Measurements from ENCODE around the gene ADIG. TPM values are rescaled to one million over a fixed set of nuclear protein-coding genes. Genes with fewer than 3 reads are reported as not detected.
A peak's percentile ranks its signal among the peaks of the same experiment; 100 is the strongest.

The ADIG gene
- total and polyA plus RNA-seq, 2 of the 13 experiments (the other 11 are each of a cell fraction or from before 2014, with no cell fraction given), result 0.15 TPM; not detected in 1

DNA sequence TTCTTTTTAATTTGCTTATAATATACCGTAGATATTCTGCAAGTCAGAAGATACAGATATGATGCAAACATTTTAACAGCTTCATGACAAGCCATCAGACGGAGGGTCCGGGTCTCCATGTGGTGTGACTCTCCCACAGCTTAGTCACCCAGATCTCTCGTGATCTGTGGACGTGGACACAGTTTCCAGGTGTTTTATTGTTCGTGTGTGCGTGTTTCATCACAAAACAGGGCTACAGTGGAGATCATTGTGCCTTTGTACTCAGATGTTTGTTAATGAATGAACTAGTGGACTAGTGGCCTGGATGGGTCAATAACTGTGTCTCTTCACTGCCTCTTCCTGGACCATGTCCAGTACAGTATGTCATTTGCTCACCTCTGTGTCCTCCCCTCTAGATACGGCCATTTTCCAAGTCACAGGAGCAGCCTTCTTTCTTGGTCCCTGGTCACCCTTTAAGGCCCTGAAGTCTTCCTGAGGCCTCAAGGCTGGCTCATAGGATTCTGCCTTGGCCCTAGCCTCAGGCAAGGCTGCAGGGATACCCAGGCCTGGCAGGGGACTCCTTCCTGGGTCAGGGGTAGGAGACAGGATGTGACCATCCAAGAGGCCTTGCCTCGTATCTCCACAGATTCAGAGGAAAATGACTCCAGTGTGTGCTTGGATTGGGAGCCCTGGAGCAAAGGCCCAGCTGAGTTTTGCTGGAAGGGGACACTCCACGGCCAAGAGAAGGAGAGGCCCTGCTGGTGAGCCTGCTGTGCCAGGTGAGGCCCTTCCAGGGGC is 4.6 kb downstream of the ADIG start (continued):
- TF ChIP-seq, protein P1, sequence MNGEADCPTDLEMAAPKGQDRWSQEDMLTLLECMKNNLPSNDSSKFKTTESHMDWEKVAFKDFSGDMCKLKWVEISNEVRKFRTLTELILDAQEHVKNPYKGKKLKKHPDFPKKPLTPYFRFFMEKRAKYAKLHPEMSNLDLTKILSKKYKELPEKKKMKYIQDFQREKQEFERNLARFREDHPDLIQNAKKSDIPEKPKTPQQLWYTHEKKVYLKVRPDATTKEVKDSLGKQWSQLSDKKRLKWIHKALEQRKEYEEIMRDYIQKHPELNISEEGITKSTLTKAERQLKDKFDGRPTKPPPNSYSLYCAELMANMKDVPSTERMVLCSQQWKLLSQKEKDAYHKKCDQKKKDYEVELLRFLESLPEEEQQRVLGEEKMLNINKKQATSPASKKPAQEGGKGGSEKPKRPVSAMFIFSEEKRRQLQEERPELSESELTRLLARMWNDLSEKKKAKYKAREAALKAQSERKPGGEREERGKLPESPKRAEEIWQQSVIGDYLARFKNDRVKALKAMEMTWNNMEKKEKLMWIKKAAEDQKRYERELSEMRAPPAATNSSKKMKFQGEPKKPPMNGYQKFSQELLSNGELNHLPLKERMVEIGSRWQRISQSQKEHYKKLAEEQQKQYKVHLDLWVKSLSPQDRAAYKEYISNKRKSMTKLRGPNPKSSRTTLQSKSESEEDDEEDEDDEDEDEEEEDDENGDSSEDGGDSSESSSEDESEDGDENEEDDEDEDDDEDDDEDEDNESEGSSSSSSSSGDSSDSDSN (CRISPR knock-in tag; IDR thresholded peaks at IDR 0.05), result peak; percentile 75
- TF ChIP-seq TCF12 (IDR thresholded peaks at IDR 0.05), result no peak
- peak; percentile 74; the same call in 1 of the 2 replicates for TF ChIP-seq TCF12 (CRISPR knock-in tag; IDR thresholded peaks at IDR 0.05)
- 0 out of 2 replicates have a peak, but pooled peaks have one; percentile 42 for TF ChIP-seq ZNF446 (CRISPR knock-in tag; IDR thresholded peaks at IDR 0.05)
- no peak for TF ChIP-seq MED8 (CRISPR knock-in tag; IDR thresholded peaks at IDR 0.05; ENCODE audit: insufficient replicate concordance)
- peak; percentile 69; the same call in 1 of the 2 replicates for TF ChIP-seq ZNF430 (CRISPR knock-in tag; IDR thresholded peaks at IDR 0.05)
- TF ChIP-seq XRCC5 (optimal IDR thresholded peaks at IDR 0.05; ENCODE audit: low read length), result peak; percentile 33
- TF ChIP-seq ZNF547 (CRISPR knock-in tag; IDR thresholded peaks at IDR 0.05), result peak; percentile 43; the same call in 1 of the 2 replicates
- peak; percentile 69; the same call in 1 of the 2 replicates for TF ChIP-seq ZNF224 (CRISPR knock-in tag; IDR thresholded peaks at IDR 0.05)
- peak; percentile 86; the same call in 1 of the 2 replicates for TF ChIP-seq FOXJ3 (CRISPR knock-in tag; IDR thresholded peaks at IDR 0.05; ENCODE audit: borderline replicate concordance)
- peak; percentile 97 for TF ChIP-seq TARDBP (CRISPR knock-in tag; IDR thresholded peaks at IDR 0.05)
- TF ChIP-seq, protein P2, sequence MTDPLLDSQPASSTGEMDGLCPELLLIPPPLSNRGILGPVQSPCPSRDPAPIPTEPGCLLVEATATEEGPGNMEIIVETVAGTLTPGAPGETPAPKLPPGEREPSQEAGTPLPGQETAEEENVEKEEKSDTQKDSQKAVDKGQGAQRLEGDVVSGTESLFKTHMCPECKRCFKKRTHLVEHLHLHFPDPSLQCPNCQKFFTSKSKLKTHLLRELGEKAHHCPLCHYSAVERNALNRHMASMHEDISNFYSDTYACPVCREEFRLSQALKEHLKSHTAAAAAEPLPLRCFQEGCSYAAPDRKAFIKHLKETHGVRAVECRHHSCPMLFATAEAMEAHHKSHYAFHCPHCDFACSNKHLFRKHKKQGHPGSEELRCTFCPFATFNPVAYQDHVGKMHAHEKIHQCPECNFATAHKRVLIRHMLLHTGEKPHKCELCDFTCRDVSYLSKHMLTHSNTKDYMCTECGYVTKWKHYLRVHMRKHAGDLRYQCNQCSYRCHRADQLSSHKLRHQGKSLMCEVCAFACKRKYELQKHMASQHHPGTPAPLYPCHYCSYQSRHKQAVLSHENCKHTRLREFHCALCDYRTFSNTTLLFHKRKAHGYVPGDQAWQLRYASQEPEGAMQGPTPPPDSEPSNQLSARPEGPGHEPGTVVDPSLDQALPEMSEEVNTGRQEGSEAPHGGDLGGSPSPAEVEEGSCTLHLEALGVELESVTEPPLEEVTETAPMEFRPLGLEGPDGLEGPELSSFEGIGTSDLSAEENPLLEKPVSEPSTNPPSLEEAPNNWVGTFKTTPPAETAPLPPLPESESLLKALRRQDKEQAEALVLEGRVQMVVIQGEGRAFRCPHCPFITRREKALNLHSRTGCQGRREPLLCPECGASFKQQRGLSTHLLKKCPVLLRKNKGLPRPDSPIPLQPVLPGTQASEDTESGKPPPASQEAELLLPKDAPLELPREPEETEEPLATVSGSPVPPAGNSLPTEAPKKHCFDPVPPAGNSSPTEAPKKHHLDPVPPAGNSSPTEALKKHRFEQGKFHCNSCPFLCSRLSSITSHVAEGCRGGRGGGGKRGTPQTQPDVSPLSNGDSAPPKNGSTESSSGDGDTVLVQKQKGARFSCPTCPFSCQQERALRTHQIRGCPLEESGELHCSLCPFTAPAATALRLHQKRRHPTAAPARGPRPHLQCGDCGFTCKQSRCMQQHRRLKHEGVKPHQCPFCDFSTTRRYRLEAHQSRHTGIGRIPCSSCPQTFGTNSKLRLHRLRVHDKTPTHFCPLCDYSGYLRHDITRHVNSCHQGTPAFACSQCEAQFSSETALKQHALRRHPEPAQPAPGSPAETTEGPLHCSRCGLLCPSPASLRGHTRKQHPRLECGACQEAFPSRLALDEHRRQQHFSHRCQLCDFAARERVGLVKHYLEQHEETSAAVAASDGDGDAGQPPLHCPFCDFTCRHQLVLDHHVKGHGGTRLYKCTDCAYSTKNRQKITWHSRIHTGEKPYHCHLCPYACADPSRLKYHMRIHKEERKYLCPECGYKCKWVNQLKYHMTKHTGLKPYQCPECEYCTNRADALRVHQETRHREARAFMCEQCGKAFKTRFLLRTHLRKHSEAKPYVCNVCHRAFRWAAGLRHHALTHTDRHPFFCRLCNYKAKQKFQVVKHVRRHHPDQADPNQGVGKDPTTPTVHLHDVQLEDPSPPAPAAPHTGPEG (CRISPR knock-in tag; IDR thresholded peaks at IDR 0.05), result 0 out of 2 replicates have a peak, but pooled peaks have one; percentile 57
- TF ChIP-seq MZF1 (CRISPR knock-in tag; IDR thresholded peaks at IDR 0.05; ENCODE audit: borderline replicate concordance), result no peak; the same call in 1 of the 2 replicates
- TF ChIP-seq ATF7 (IDR thresholded peaks at IDR 0.05), result peak; percentile 66; the same call in 1 of the 2 replicates
- TF ChIP-seq ATF7 (CRISPR knock-in tag; IDR thresholded peaks at IDR 0.05), result peak; percentile 94
- 0 out of 2 replicates have a peak, but pooled peaks have one; percentile 23 for TF ChIP-seq TP53 (CRISPR knock-in tag; conservative IDR thresholded peaks at IDR 0.05)
- 0 out of 2 replicates have a peak, but pooled peaks have one; percentile 17 for TF ChIP-seq ATAD3A (CRISPR knock-in tag; IDR thresholded peaks at IDR 0.05)

All from HepG2 (cell line).